ENCODE results near the gene NUMB.

NUMB gene

DNA sequence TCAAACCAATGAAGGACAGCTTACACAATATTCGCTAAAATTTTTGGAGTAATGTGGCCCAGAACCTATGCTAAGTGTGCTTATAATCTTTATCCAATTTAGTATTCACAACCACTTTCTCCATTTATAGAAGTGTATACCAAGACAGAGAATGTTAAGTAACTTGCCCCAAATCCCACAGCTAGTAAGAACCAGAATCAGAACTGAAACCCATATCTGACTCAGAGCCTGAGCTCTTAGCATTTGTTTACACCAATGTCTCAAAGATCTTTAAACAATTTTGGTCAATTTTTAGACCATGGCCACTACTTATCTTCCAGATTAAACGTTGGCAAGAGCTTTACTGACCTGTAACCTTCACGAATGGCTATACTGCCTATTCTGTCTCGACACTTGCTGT lies 168.1 kb downstream of the NUMB start:
- no peak for DNase-seq (ENCODE audit: low read depth)
- no peak overlapping the region for H3K4me3 ChIP-seq (ENCODE audit: low read depth, low read length)
- TF ChIP-seq CTCF (IDR thresholded peaks at IDR 0.05; ENCODE audit: low read depth, low read length, missing control alignments) = no peak
- in situ Hi-C loops (cut with HindIII; ENCODE audit: low sequenced_read_pairs) = no loop called here

GRCh38 chr14:73289729-73290128 lies 168.6 kb downstream of the NUMB start:
- no peak for DNase-seq (ENCODE audit: low read depth)
- TF ChIP-seq CTCF (IDR thresholded peaks at IDR 0.05; ENCODE audit: low read depth, low read length, missing control alignments) = no peak
- in situ Hi-C loops (cut with HindIII; ENCODE audit: low sequenced_read_pairs) = loop anchor here (10.0 kb wide), 1 partner anchor 185 kb away; no protein-coding TSS in a partner anchor
- H3K4me3 ChIP-seq (ENCODE audit: low read depth, low read length) = no peak overlapping the region

DNA sequence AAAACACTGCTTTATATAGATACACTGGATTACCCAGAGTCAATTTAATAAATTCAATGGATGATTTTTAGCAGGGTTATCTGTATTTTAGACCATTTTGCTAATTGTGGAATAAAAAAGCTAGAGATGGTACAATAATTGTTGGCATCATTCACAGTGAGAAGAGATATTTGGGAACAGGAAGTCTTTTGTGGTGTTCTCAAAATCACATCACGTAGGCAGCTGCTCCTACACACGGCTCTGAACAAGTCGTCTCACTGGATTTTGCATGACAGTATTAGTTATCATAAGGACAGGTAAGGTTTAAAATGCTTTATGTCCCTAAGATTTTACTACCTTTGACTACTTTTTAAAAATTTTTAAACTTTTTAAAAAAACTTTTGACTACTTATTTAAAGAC lies 169.0 kb downstream of the NUMB start:
- no peak for TF ChIP-seq CTCF (IDR thresholded peaks at IDR 0.05; ENCODE audit: low read depth, low read length, missing control alignments)
- no peak for DNase-seq (ENCODE audit: low read depth)
- no peak overlapping the region for H3K4me3 ChIP-seq (ENCODE audit: low read depth, low read length)
- in situ Hi-C loops (cut with HindIII; ENCODE audit: low sequenced_read_pairs) = loop anchor here (10.0 kb wide), 1 partner anchor 185 kb away; no protein-coding TSS in a partner anchor

- no peak overlapping the region for H3K4me3 ChIP-seq (ENCODE audit: low read depth, low read length)
- TF ChIP-seq CTCF (IDR thresholded peaks at IDR 0.05; ENCODE audit: low read depth, low read length, missing control alignments) = no peak
- DNase-seq (ENCODE audit: low read depth) = no peak
- in situ Hi-C loops (cut with HindIII; ENCODE audit: low sequenced_read_pairs) = loop anchor here (10.0 kb wide), 1 partner anchor 188 kb away; no protein-coding TSS in a partner anchor
Observed at GRCh38 chr14:73287071-73287470, 171.3 kb downstream of the NUMB start.

- no peak for TF ChIP-seq CTCF (IDR thresholded peaks at IDR 0.05; ENCODE audit: low read depth, low read length, missing control alignments)
- in situ Hi-C loops (cut with HindIII; ENCODE audit: low sequenced_read_pairs) = loop anchor here (10.0 kb wide), 1 partner anchor 188 kb away; no protein-coding TSS in a partner anchor
- no peak for DNase-seq (ENCODE audit: low read depth)
- H3K4me3 ChIP-seq (ENCODE audit: low read depth, low read length) = no peak overlapping the region
Observed at GRCh38 chr14:73286598-73286997, 171.7 kb downstream of the NUMB start.

- no peak for DNase-seq (ENCODE audit: low read depth)
- TF ChIP-seq CTCF (IDR thresholded peaks at IDR 0.05; ENCODE audit: low read depth, low read length, missing control alignments) = no peak
- in situ Hi-C loops (cut with HindIII; ENCODE audit: low sequenced_read_pairs) = loop anchor here (10.0 kb wide), 1 partner anchor 189 kb away; no protein-coding TSS in a partner anchor
- no peak overlapping the region for H3K4me3 ChIP-seq (ENCODE audit: low read depth, low read length)
Observed at GRCh38 chr14:73285979-73286378, 172.4 kb downstream of the NUMB start.

All from astrocyte of the cerebellum (primary cell).